ENCODE data around the gene DNAJC13.

DNAJC13 gene

GRCh38 chr3:132456136-132456535, 38.8 kb downstream of the DNAJC13 start:
- TF ChIP-seq TAF1 (IDR thresholded peaks at IDR 0.05; ENCODE audit: borderline replicate concordance, insufficient read depth, low read length): no peak
- no peak for TF ChIP-seq REST (IDR thresholded peaks at IDR 0.05; ENCODE audit: insufficient read depth in 1 of 2, low read depth in 2 of 2, low read length in 2 of 2)
- TF ChIP-seq FOXP2 (optimal IDR thresholded peaks at IDR 0.05; ENCODE audit: borderline replicate concordance, extremely low read depth, extremely low read length, insufficient read depth): no peak
- TF ChIP-seq POLR2AphosphoS5 (IDR thresholded peaks at IDR 0.05; ENCODE audit: low read depth, low read length): no peak
- no peak for TF ChIP-seq SIN3A (IDR thresholded peaks at IDR 0.05; ENCODE audit: borderline replicate concordance, insufficient read depth, low read length)

- TF ChIP-seq POLR2AphosphoS5 (IDR thresholded peaks at IDR 0.05; ENCODE audit: low read depth, low read length) (no peak), TAF1 (IDR thresholded peaks at IDR 0.05; ENCODE audit: borderline replicate concordance, insufficient read depth, low read length) (no peak), SIN3A (IDR thresholded peaks at IDR 0.05; ENCODE audit: borderline replicate concordance, insufficient read depth, low read length) (no peak), FOXP2 (optimal IDR thresholded peaks at IDR 0.05; ENCODE audit: borderline replicate concordance, extremely low read depth, extremely low read length, insufficient read depth) (no peak), REST (IDR thresholded peaks at IDR 0.05; ENCODE audit: insufficient read depth in 1 of 2, low read depth in 2 of 2, low read length in 2 of 2) (no peak)
Measured at GRCh38 chr3:132456571-132456970, 39.3 kb downstream of the DNAJC13 start.

DNA sequence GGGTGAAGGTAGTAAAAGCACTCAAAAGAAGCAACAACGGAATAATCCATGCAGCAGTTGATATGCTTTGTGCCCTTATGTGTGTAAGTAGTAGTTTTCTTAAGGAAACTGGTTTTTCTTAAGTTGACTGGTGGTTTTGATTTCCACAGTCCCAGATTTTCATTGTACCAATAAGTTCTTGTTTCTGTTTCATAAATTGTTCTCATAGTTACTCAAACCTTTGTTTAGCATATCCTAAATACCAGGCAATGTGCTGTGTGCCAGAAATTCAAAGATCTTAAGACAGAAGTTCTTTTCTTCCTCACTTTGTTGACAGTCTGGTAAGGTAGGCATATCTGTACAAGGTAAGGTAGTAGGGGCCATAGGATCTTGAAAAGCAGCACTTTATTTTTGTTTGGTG, 40.0 kb downstream of the DNAJC13 start:
- TF ChIP-seq FOXP2 (optimal IDR thresholded peaks at IDR 0.05; ENCODE audit: borderline replicate concordance, extremely low read depth, extremely low read length, insufficient read depth): no peak
- no peak for TF ChIP-seq POLR2AphosphoS5 (IDR thresholded peaks at IDR 0.05; ENCODE audit: low read depth, low read length)
- no peak for TF ChIP-seq SIN3A (IDR thresholded peaks at IDR 0.05; ENCODE audit: borderline replicate concordance, insufficient read depth, low read length)
- no peak for TF ChIP-seq REST (IDR thresholded peaks at IDR 0.05; ENCODE audit: insufficient read depth in 1 of 2, low read depth in 2 of 2, low read length in 2 of 2)
- no peak for TF ChIP-seq TAF1 (IDR thresholded peaks at IDR 0.05; ENCODE audit: borderline replicate concordance, insufficient read depth, low read length)

GRCh38 chr3:132459551-132459950, 42.2 kb downstream of the DNAJC13 start:
- TF ChIP-seq TAF1 (IDR thresholded peaks at IDR 0.05; ENCODE audit: borderline replicate concordance, insufficient read depth, low read length): no peak
- TF ChIP-seq POLR2AphosphoS5 (IDR thresholded peaks at IDR 0.05; ENCODE audit: low read depth, low read length): no peak
- TF ChIP-seq SIN3A (IDR thresholded peaks at IDR 0.05; ENCODE audit: borderline replicate concordance, insufficient read depth, low read length): no peak
- no peak for TF ChIP-seq REST (IDR thresholded peaks at IDR 0.05; ENCODE audit: insufficient read depth in 1 of 2, low read depth in 2 of 2, low read length in 2 of 2)
- no peak for TF ChIP-seq FOXP2 (optimal IDR thresholded peaks at IDR 0.05; ENCODE audit: borderline replicate concordance, extremely low read depth, extremely low read length, insufficient read depth)

- no peak for TF ChIP-seq SIN3A (IDR thresholded peaks at IDR 0.05; ENCODE audit: borderline replicate concordance, insufficient read depth, low read length)
- no peak for TF ChIP-seq POLR2AphosphoS5 (IDR thresholded peaks at IDR 0.05; ENCODE audit: low read depth, low read length)
- TF ChIP-seq FOXP2 (optimal IDR thresholded peaks at IDR 0.05; ENCODE audit: borderline replicate concordance, extremely low read depth, extremely low read length, insufficient read depth): no peak
- TF ChIP-seq TAF1 (IDR thresholded peaks at IDR 0.05; ENCODE audit: borderline replicate concordance, insufficient read depth, low read length): no peak
- no peak for TF ChIP-seq REST (IDR thresholded peaks at IDR 0.05; ENCODE audit: insufficient read depth in 1 of 2, low read depth in 2 of 2, low read length in 2 of 2)
Measured at GRCh38 chr3:132461544-132461943, 44.2 kb downstream of the DNAJC13 start.

Data from PFSK-1 (cell line).